ENCODE data around the gene CFAP299. TPM values are rescaled to one million over a fixed set of nuclear protein-coding genes. Genes with fewer than 3 reads are reported as not detected.
A peak's percentile ranks its signal among the peaks of the same experiment; 100 is the strongest.

Gene CFAP299
- total and polyA plus RNA-seq, 2 of the 8 experiments (the other 6 are each of a cell fraction or from before 2014, with no cell fraction given) = not detected

- no peaks in the 10 kb centered on the region for H3K79me2 ChIP-seq (ENCODE audit: control insufficient read depth in 1 of 2, insufficient read depth in 2 of 2, low read length in 2 of 2)
- H2BK12ac ChIP-seq (ENCODE audit: low read depth, low read length) = no peak overlapping the region
- H3K4me3 ChIP-seq (ENCODE audit: extremely low read depth in 1 of 4, insufficient read depth in 2 of 4, low read depth in 3 of 4, low read length in 4 of 4) = no peak overlapping the region
- DNase-seq (ENCODE audit: low read depth in 1 of 2, low spot score in 2 of 2) = peak in 1 of 2 experiments; percentile 74
- no peak overlapping the region for H2BK15ac ChIP-seq (ENCODE audit: low read length)
- no peak overlapping the region for H3K23ac ChIP-seq (ENCODE audit: insufficient read length)
- H3K18ac ChIP-seq (ENCODE audit: extremely low read depth, low read length) = no peak overlapping the region
- no peaks in the 10 kb centered on the region; the same call in 1 of the 2 replicates for H3K23me2 ChIP-seq (ENCODE audit: low read depth, low read length)
- H2BK120ac ChIP-seq (replicated peaks; ENCODE audit: low read depth, low read length) = no peak overlapping the region
- H3K4me2 ChIP-seq (ENCODE audit: insufficient read depth in 1 of 2, low read depth in 2 of 2, low read length in 2 of 2) = no peak overlapping the region
- H3K4me1 ChIP-seq (replicated peaks in 1 of 4; ENCODE audit: control insufficient read depth in 3 of 4, insufficient read depth in 4 of 4, low read length in 3 of 4) = peaks cover 0 to 4% (median 2%) of the 10 kb centered on the region in 4 experiments; a peak in 2 of 7 replicates
- no peaks in the 10 kb centered on the region for H4K20me1 ChIP-seq (replicated peaks in 1 of 2; ENCODE audit: control insufficient read depth in 1 of 2, insufficient read depth in 2 of 2, low read length in 2 of 2)
- H2BK5ac ChIP-seq (ENCODE audit: low read depth, low read length) = no peak overlapping the region
- no peaks in the 10 kb centered on the region for H3K36me3 ChIP-seq (ENCODE audit: control insufficient read depth in 2 of 4, insufficient read depth in 4 of 4, low read length in 3 of 4)
- H2BK20ac ChIP-seq (ENCODE audit: low read length) = no peak overlapping the region
- H2AFZ ChIP-seq (ENCODE audit: low read length) = peak overlapping the region; percentile 34; the same call in 1 of the 2 replicates
- ChIA-PET POLR2A (ENCODE audit: partially characterized antibody) (no interaction called here), CTCF (ENCODE audit: partially characterized antibody) (interaction anchor here (0.6 to 6.5 kb wide), 46 partner anchors 9 to 985 kb away, joined by 3 to 73 read pairs (median 4); partner anchors contain the start of gene BMP3)
- no peaks in the 10 kb centered on the region for H3K27me3 ChIP-seq (replicated peaks in 1 of 4; ENCODE audit: control insufficient read depth in 3 of 4, extremely low read depth in 1 of 4, insufficient read depth in 3 of 4, low read length in 3 of 4)
- H3K9me3 ChIP-seq (ENCODE audit: insufficient read depth in 2 of 2, low read depth in 1 of 2, low read length in 1 of 2) = no peaks in the 10 kb centered on the region
- H3K14ac ChIP-seq (ENCODE audit: insufficient read length) = no peak overlapping the region
- H3K9ac ChIP-seq (replicated peaks in 1 of 4; ENCODE audit: extremely low read depth in 1 of 4, low read depth in 3 of 4, low read length in 3 of 4) = no peak overlapping the region
- H4K8ac ChIP-seq (ENCODE audit: extremely low read depth, insufficient read depth, low read length) = no peak overlapping the region
- no peak overlapping the region for H2AK5ac ChIP-seq (ENCODE audit: low read depth, low read length)
- 15% methylated on average over 4 of the region's 4 CpGs; no CpG with 5 or more reads in 1 of the 2 experiments for WGBS, 2 experiments (ENCODE audit: extremely low coverage in 1 of 2, insufficient coverage in 1 of 2, insufficient read length in 1 of 2, insufficient replicate concordance in 2 of 2, low coverage in 1 of 2, low lambda C conversion rate in 2 of 2, missing lambda C conversion rate in 1 of 2)
- TF ChIP-seq EZH2 (IDR thresholded peaks at IDR 0.05; ENCODE audit: low read depth, low read length, severe bottlenecking) (no peak), CTCF (IDR thresholded peaks at IDR 0.05; ENCODE audit: control extremely low read depth in 1 of 3, insufficient read depth in 1 of 3, low read depth in 1 of 3, low read length in 3 of 3) (peak; percentile 69 to 86 (median 78)), RAD21 (IDR thresholded peaks at IDR 0.05 in 1 of 2, conservative IDR thresholded peaks at IDR 0.05 in 1 of 2; ENCODE audit: low read depth in 2 of 2, low read length in 2 of 2) (peak; percentile 96 to 97)
- no peak overlapping the region for H3K4ac ChIP-seq (replicated peaks; ENCODE audit: insufficient read length, low read depth, low read length)
- no peak overlapping the region for H3K56ac ChIP-seq (replicated peaks; ENCODE audit: insufficient read length, low read depth, low read length)
- H4K91ac ChIP-seq (replicated peaks; ENCODE audit: insufficient read length, low read length) = no peak overlapping the region
- H3K79me1 ChIP-seq (ENCODE audit: low read depth, low read length) = no peaks in the 10 kb centered on the region
- no peak overlapping the region for H4K5ac ChIP-seq (ENCODE audit: insufficient read length, low read depth, low read length)
- FAIRE-seq = peak; percentile 24
- H3K27ac ChIP-seq (ENCODE audit: low read depth, low read length) = no peak overlapping the region
These were observed 27.1 kb downstream of the CFAP299 start for GRCh38 chr4:80362578-80363181.
